Transverse colon (tissue), 4 donors: ENCODE measurements around the gene ADPRHL1.

ENCODE experiments used
- POLR2A ChIP-seq: fragments of 450-650 bp; IDR thresholded peaks from one replicate; pipeline ENCODE4 v1.6.1; 2016; ENCODE audit warnings: antibody characterized with exemption, mild to moderate bottlenecking, moderate library complexity
- POLR2AphosphoS5 ChIP-seq, 3 donors: sonication (generic); formaldehyde crosslinking; IDR thresholded peaks; one replicate each; pipeline ENCODE4 v1.6.1; 2016; ENCODE audit warnings: antibody characterized with exemption in 3 of 3
- TF ChIP-seq, protein P1 (sequence below), 5 experiments: fragments of 200-600 bp in 3 of 5; fragments of 450-650 bp in 2 of 5; sonication (generic) in 3 of 5; IDR thresholded peaks; 1 replicate in 2 of 5; 2 replicates in 3 of 5; pipeline ENCODE4 v1.5.1; 2016 to 2017; ENCODE audit warnings: antibody characterized with exemption in 5 of 5, inconsistent platforms in 3 of 5, mild to moderate bottlenecking in 2 of 5, moderate library complexity in 1 of 5

- TF ChIP-seq, protein P1, sequence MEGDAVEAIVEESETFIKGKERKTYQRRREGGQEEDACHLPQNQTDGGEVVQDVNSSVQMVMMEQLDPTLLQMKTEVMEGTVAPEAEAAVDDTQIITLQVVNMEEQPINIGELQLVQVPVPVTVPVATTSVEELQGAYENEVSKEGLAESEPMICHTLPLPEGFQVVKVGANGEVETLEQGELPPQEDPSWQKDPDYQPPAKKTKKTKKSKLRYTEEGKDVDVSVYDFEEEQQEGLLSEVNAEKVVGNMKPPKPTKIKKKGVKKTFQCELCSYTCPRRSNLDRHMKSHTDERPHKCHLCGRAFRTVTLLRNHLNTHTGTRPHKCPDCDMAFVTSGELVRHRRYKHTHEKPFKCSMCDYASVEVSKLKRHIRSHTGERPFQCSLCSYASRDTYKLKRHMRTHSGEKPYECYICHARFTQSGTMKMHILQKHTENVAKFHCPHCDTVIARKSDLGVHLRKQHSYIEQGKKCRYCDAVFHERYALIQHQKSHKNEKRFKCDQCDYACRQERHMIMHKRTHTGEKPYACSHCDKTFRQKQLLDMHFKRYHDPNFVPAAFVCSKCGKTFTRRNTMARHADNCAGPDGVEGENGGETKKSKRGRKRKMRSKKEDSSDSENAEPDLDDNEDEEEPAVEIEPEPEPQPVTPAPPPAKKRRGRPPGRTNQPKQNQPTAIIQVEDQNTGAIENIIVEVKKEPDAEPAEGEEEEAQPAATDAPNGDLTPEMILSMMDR (IDR thresholded peaks at IDR 0.05) = no peak
- no peak for TF ChIP-seq POLR2A
- TF ChIP-seq POLR2AphosphoS5 (IDR thresholded peaks at IDR 0.05) = peak in 1 of 3 donors; percentile 25
These were observed 41.9 kb downstream of the ADPRHL1 start for GRCh38 chr13:113411216-113412023.
